ENCODE data around the gene ADSS1. TPM values are rescaled to one million over a fixed set of nuclear protein-coding genes. Genes with fewer than 3 reads are reported as not detected.

Gene ADSS1
- total RNA-seq, 1 donor from 2014 or later: 5.1 TPM

DNA sequence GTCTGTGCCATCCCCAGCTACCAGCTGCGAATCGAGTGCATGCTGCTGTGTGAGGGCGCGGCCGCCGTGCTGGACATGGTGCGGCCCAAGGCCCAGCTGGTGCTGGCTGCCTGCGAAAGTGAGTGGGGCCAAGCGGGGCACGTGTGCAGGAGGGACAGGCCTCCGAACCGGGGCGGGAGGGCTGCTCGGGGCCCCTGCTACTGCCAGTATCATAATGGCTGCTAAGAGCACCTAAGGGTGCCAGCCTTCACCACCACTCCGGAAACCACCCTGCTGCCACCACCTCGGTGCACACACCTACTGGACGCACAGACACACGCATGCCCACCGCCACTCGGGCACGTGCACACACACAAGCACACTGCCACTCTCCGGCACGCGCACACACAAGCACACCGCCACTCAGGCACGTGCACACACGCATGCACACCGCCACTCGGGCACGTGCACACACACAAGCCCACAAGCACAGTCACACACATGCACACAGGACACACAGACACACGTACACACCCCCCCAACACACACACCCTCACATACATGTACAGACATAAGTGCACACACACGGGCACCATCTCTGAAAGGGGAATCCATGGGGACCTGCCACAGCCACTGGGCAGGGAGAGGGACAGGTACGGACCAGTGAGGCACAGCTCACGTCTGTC is 13.8 kb upstream of the ADSS1 start:
- intact Hi-C loops (cut with DNase I): no loop called here
- peaks cover 76% of the 10 kb centered on the region for H3K36me3 ChIP-seq

DNA sequence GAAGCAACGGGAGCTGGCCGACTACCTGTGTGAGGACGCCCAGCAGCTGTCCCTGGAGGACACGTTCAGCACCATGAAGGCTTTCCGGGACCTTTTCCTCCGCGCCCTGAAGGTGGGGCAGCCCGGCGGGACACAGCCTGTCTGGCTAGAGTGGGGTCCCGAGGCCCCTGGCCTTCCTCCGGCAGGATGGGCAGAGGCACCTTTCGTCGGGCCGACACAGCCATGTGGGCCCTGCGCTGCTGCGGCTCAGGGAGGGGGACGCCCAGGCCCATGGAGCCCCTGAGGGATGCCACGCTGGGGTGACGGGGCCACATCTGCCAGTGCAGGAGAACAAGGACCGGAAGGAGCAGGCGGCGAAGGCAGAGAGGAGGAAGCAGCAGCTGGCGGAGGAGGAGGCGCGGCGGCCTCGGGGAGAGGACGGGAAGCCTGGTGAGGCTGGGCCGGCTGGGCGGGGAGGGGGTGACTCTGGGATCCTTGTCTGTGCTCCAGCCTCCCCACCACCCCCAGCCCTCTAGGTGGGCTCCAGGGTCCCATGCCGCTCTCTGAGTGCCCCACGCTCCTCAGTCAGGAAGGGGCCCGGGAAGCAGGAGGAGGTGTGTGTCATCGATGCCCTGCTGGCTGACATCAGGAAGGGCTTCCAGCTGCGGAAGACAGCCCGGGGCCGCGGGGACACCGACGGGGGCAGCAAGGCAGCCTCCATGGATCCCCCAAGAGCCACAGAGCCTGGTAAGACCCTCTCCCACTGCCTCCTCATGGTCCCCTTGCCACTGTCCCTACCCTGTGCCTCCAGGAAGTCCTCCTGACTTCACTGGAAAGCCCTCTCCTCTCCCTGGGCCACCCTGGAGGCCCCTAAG is 10.9 kb upstream of the ADSS1 start:
- intact Hi-C loops (cut with DNase I): no loop called here
- Histone ChIP-seq H3K27me3 (ENCODE audit: low read depth) (no peaks in the 10 kb centered on the region), H3K36me3 (peaks cover 79% of the 10 kb centered on the region), H3K9me3 (no peaks in the 10 kb centered on the region), H3K4me1 (peaks cover 5% of the 10 kb centered on the region), H3K27ac (no peak overlapping the region), H3K4me3 (no peak overlapping the region)
- TF ChIP-seq, protein P1, sequence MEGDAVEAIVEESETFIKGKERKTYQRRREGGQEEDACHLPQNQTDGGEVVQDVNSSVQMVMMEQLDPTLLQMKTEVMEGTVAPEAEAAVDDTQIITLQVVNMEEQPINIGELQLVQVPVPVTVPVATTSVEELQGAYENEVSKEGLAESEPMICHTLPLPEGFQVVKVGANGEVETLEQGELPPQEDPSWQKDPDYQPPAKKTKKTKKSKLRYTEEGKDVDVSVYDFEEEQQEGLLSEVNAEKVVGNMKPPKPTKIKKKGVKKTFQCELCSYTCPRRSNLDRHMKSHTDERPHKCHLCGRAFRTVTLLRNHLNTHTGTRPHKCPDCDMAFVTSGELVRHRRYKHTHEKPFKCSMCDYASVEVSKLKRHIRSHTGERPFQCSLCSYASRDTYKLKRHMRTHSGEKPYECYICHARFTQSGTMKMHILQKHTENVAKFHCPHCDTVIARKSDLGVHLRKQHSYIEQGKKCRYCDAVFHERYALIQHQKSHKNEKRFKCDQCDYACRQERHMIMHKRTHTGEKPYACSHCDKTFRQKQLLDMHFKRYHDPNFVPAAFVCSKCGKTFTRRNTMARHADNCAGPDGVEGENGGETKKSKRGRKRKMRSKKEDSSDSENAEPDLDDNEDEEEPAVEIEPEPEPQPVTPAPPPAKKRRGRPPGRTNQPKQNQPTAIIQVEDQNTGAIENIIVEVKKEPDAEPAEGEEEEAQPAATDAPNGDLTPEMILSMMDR (IDR thresholded peaks at IDR 0.05): no peak
- ATAC-seq (no peak), DNase-seq (no peak)

More for the DNA sequence above, 13.8 kb upstream of the ADSS1 start:
- peaks cover 7% of the 10 kb centered on the region for H3K4me1 ChIP-seq
- ATAC-seq (no peak), DNase-seq (no peak)
- no peaks in the 10 kb centered on the region for H3K9me3 ChIP-seq
- H3K27me3 ChIP-seq (ENCODE audit: low read depth): no peaks in the 10 kb centered on the region
- TF ChIP-seq, protein P1 (IDR thresholded peaks at IDR 0.05): no peak
- no peak overlapping the region for H3K4me3 ChIP-seq
- H3K27ac ChIP-seq: no peak overlapping the region

DNA sequence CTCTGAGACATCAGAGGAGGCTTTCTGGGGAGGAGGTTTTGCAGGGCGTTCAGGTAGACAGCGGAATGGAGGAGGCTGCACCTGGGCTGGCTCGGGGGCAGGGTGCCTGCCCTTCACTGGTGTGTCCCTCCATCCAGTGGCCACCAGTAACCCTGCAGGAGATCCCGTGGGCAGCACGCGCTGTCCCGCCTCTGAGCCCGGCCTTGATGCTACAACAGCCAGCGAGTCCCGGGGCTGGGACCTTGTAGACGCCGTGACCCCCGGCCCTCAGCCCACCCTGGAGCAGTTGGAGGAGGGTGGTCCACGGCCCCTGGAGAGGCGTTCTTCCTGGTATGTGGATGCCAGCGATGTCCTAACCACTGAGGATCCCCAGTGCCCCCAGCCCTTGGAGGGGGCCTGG is 10.0 kb upstream of the ADSS1 start:
- TF ChIP-seq, protein P1 (IDR thresholded peaks at IDR 0.05): no peak
- Histone ChIP-seq H3K4me1 (no peaks in the 10 kb centered on the region), H3K36me3 (peaks cover 86% of the 10 kb centered on the region), H3K27me3 (ENCODE audit: low read depth) (no peaks in the 10 kb centered on the region), H3K4me3 (no peak overlapping the region), H3K9me3 (no peaks in the 10 kb centered on the region), H3K27ac (no peak overlapping the region)
- ATAC-seq (no peak), DNase-seq (no peak)
- intact Hi-C loops (cut with DNase I): no loop called here

DNA sequence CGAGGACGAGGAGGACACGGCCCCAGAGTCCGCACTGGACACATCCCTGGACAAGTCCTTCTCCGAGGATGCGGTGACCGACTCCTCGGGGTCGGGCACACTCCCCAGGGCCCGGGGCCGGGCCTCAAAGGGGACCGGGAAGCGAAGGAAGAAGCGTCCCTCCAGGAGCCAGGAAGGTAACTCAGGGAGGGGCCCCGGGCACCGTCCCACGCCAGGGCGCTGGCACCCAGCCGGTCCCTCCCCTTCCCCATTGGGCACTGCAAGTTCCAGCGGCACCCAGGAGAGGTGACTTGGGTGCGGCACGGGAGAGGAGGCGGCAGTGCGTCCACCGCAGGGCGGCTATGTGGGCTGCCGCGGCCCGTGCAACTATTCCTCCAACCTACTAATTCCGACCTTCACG is 9.3 kb upstream of the ADSS1 start:
- H3K4me3 ChIP-seq: no peak overlapping the region
- H3K36me3 ChIP-seq: peaks cover 88% of the 10 kb centered on the region
- no peak overlapping the region for H3K27ac ChIP-seq
- intact Hi-C loops (cut with DNase I): no loop called here
- no peak for DNase-seq
- H3K4me1 ChIP-seq: no peaks in the 10 kb centered on the region
- H3K9me3 ChIP-seq: no peaks in the 10 kb centered on the region
- ATAC-seq: no peak
- H3K27me3 ChIP-seq (ENCODE audit: low read depth): no peaks in the 10 kb centered on the region
- TF ChIP-seq, protein P1 (IDR thresholded peaks at IDR 0.05): no peak

DNA sequence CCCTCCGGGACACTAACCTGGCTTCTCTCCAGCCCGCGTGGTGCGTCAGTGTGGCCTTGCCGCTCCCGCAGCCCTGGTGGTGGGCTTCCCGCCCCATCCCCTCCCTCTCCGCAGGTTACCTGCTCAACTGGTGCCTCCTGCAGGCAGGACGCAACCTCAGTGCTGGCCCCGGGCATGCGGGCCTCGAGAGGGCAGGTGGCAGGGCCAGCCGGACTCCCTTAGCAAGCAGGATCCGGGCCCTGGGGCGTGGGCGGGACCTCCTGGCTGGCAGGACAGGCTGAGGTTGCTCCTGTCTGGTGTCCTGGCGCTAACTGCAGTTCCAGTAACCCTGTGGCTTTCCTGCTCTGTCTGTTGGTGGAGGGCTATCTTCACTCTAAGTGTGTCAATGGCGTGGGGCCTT is 8.6 kb upstream of the ADSS1 start:
- Histone ChIP-seq H3K4me3 (no peak overlapping the region), H3K27ac (no peak overlapping the region), H3K9me3 (no peaks in the 10 kb centered on the region), H3K36me3 (peaks cover 86% of the 10 kb centered on the region), H3K4me1 (no peaks in the 10 kb centered on the region), H3K27me3 (ENCODE audit: low read depth) (no peaks in the 10 kb centered on the region)
- TF ChIP-seq, protein P1 (IDR thresholded peaks at IDR 0.05): no peak
- intact Hi-C loops (cut with DNase I): no loop called here
- DNase-seq: no peak
- no peak for ATAC-seq

Data from lower lobe of right lung (tissue), 2 donors.